Measurements from ENCODE around the gene WWC1.

GRCh38 chr5:168401880-168402279 is 110.4 kb downstream of the WWC1 start:
- no peak for TF ChIP-seq HDGF (IDR thresholded peaks at IDR 0.05)
- TF ChIP-seq POLR2AphosphoS5 (IDR thresholded peaks at IDR 0.05; ENCODE audit: low read length): no peak
- no peak for TF ChIP-seq POLR2A (IDR thresholded peaks at IDR 0.05; ENCODE audit: low read depth, low read length)
- no peak for TF ChIP-seq GABPA (IDR thresholded peaks at IDR 0.05; ENCODE audit: low read depth)
- TF ChIP-seq BACH1 (IDR thresholded peaks at IDR 0.05; ENCODE audit: borderline replicate concordance): no peak
- TF ChIP-seq NRF1 (conservative IDR thresholded peaks at IDR 0.05; ENCODE audit: low read depth, low read length): no peak
- no peak for TF ChIP-seq RELA (IDR thresholded peaks at IDR 0.05; ENCODE audit: borderline replicate concordance, partially characterized antibody)
- TF ChIP-seq CBX5 (IDR thresholded peaks at IDR 0.05; ENCODE audit: low read depth): no peak
- no peak for TF ChIP-seq CTCF (IDR thresholded peaks at IDR 0.05 in 2 of 3, conservative IDR thresholded peaks at IDR 0.05 in 1 of 3; ENCODE audit: control insufficient read depth in 2 of 3, extremely low read depth in 1 of 3, insufficient read depth in 1 of 3, low read depth in 3 of 3, low read length in 3 of 3)
- TF ChIP-seq SIN3A (IDR thresholded peaks at IDR 0.05; ENCODE audit: low read depth, low read length): no peak
- no peak for TF ChIP-seq IRF3 (IDR thresholded peaks at IDR 0.05)
- no peak for TF ChIP-seq FOS (IDR thresholded peaks at IDR 0.05; ENCODE audit: borderline replicate concordance, extremely low read depth, insufficient read length)
- TF ChIP-seq IRF4 (IDR thresholded peaks at IDR 0.05; ENCODE audit: low read depth, low read length): no peak
- TF ChIP-seq TARDBP (IDR thresholded peaks at IDR 0.05; ENCODE audit: borderline replicate concordance): no peak
